HFF-Myc (cell line): Measurements from ENCODE around the gene CACYBP.
"Not testable (repeated sequence)": the region's sequence is repeated elsewhere in the genome, so short reads cannot be mapped to it uniquely, and the experiment has no call there.

Experiments used
- DNase-seq: peaks from one replicate; pipeline ENCODE4 v3.0.0-alpha.2; 2011; ENCODE audit warnings: low read depth; ENCODE audit errors: extremely low read depth
- H3K4me3 ChIP-seq: replicated peaks from 2 replicates; pipeline ENCODE4 v1.5.1; 2011; ENCODE audit warnings: low read depth, mild to moderate bottlenecking, control low read depth, low read length
- CTCF ChIP-seq: IDR thresholded peaks from 2 replicates; pipeline ENCODE4 v1.5.1; 2012; ENCODE audit warnings: mild to moderate bottlenecking, low read depth, low read length, control low read depth; ENCODE audit errors: missing control alignments

The CACYBP gene

GRCh38 chr1:175036476-175036875, 36.7 kb downstream of the CACYBP start:
- TF ChIP-seq CTCF = no peak
- no peak overlapping the region for H3K4me3 ChIP-seq
- no peak for DNase-seq

- DNase-seq = no peak
- H3K4me3 ChIP-seq = no peak overlapping the region
- TF ChIP-seq CTCF = no peak
These were observed 37.7 kb downstream of the CACYBP start for GRCh38 chr1:175037416-175037815.

- TF ChIP-seq CTCF = no peak
- DNase-seq = no peak
- H3K4me3 ChIP-seq = no peak overlapping the region
These were observed 40.7 kb downstream of the CACYBP start for GRCh38 chr1:175040324-175040879.

- DNase-seq = no peak
- TF ChIP-seq CTCF = no peak
- no peak overlapping the region for H3K4me3 ChIP-seq
These were observed 42.9 kb downstream of the CACYBP start for GRCh38 chr1:175042650-175043049.

- no peak overlapping the region for H3K4me3 ChIP-seq
- no peak for TF ChIP-seq CTCF
- no peak for DNase-seq
These were observed 44.1 kb downstream of the CACYBP start for GRCh38 chr1:175043824-175044223.

- DNase-seq, H3K4me3 ChIP-seq: not testable (repeated sequence)
These were observed 44.8 kb downstream of the CACYBP start for GRCh38 chr1:175044591-175044990.

GRCh38 chr1:175045097-175045496, 45.4 kb downstream of the CACYBP start:
- H3K4me3 ChIP-seq = no peak overlapping the region
- TF ChIP-seq CTCF = no peak
- no peak for DNase-seq
